Colonic mucosa (tissue), 4 donors: Measurements from ENCODE around the gene ZEB2. TPM values are rescaled to one million over a fixed set of nuclear protein-coding genes. Genes with fewer than 3 reads are reported as not detected.

Source experiments
- DNase-seq: peaks from one replicate; pipeline ENCODE4 v3.0.0-alpha.2; 2020
- H3K27ac ChIP-seq: fragments of 200-600 bp; one replicate; pipeline ENCODE4 v1.8.0; 2021
- H3K27me3 ChIP-seq: fragments of 200-600 bp; one replicate; pipeline ENCODE4 v1.8.0; 2021
- H3K36me3 ChIP-seq: fragments of 200-600 bp; one replicate; pipeline ENCODE4 v1.8.0; 2021
- H3K4me1 ChIP-seq: fragments of 200-600 bp; one replicate; pipeline ENCODE4 v1.8.0; 2021; ENCODE audit warnings: mild to moderate bottlenecking
- H3K4me3 ChIP-seq: fragments of 200-600 bp; one replicate; pipeline ENCODE4 v1.8.0; 2021
- H3K9ac ChIP-seq, 2 donors: one replicate each; pipeline ENCODE4 v1.7.0; 2013; ENCODE audit warnings: control low read depth in 2 of 2, low read depth in 2 of 2, low read length in 2 of 2
- H3K9me3 ChIP-seq: fragments of 200-600 bp; one replicate; pipeline ENCODE4 v1.8.0; 2021
- CTCF ChIP-seq: fragments of 200-600 bp; IDR thresholded peaks from one replicate; pipeline ENCODE4 v1.8.0; 2022; ENCODE audit warnings: antibody characterized with exemption, mild to moderate bottlenecking
- intact Hi-C: fragments of 100-400 bp; cut with DNase I; formaldehyde crosslinking; loops from one replicate; pipeline ENCODE4 v1.14.1; 2022
- total RNA-seq, 2 donors: library from RNA; stranded (reverse); fragmentation: NEBNext Ultra II Directional in 1 of 2; extraction: Animal tissue kit (Norgen Biotek cat#: 25700) in 1 of 2; gene quantifications; one replicate each; pipeline ENCODE4 v1.2.1, GENCODE V29; 2021
- donor health status: healthy.
- donor health status: DM: no; HTN: no; CAD: no.
- donor health status: DM: no; HTN: no; CAD: no.

Gene ZEB2
- total RNA-seq, 2 donors from 2014 or later, result 17.4 to 29.6 TPM

GRCh38 chr2:144516411-144516980 lies 3.4 kb downstream of the ZEB2 start:
- Histone ChIP-seq H3K9me3 (no peaks in the 10 kb centered on the region), H3K27ac (peak overlapping the region; percentile 72), H3K36me3 (no peaks in the 10 kb centered on the region), H3K9ac (peak overlapping the region; percentile 53 to 79), H3K4me3 (peak overlapping the region; percentile 52), H3K27me3 (peaks cover 31% of the 10 kb centered on the region), H3K4me1 (no peaks in the 10 kb centered on the region)
- intact Hi-C loops, result no loop called here
- TF ChIP-seq CTCF, result no peak
- no peak for DNase-seq

- Histone ChIP-seq H3K27ac (peak overlapping the region; percentile 72), H3K9ac (peak overlapping the region; percentile 53 to 79), H3K4me3 (peak overlapping the region; percentile 52), H3K27me3 (peaks cover 32% of the 10 kb centered on the region), H3K4me1 (no peaks in the 10 kb centered on the region), H3K36me3 (no peaks in the 10 kb centered on the region), H3K9me3 (no peaks in the 10 kb centered on the region)
- TF ChIP-seq CTCF, result no peak
- no peak for DNase-seq
- intact Hi-C loops, result no loop called here
Measured at GRCh38 chr2:144515696-144516410, 4.1 kb downstream of the ZEB2 start.

- intact Hi-C loops, result no loop called here
- Histone ChIP-seq H3K9ac (peak overlapping the region; percentile 53 to 79), H3K27me3 (peaks cover 36% of the 10 kb centered on the region), H3K4me1 (no peaks in the 10 kb centered on the region), H3K36me3 (no peaks in the 10 kb centered on the region), H3K9me3 (no peaks in the 10 kb centered on the region), H3K27ac (peak overlapping the region; percentile 72), H3K4me3 (peak overlapping the region; percentile 52)
- TF ChIP-seq CTCF, result no peak
- DNase-seq, result no peak
Measured at GRCh38 chr2:144515099-144515695, 4.7 kb downstream of the ZEB2 start.

GRCh38 chr2:144514616-144515091 lies 5.3 kb downstream of the ZEB2 start:
- no peaks in the 10 kb centered on the region for H3K36me3 ChIP-seq
- H3K27ac ChIP-seq, result peak overlapping the region; percentile 72
- TF ChIP-seq CTCF, result no peak
- H3K27me3 ChIP-seq, result peaks cover 39% of the 10 kb centered on the region
- no peaks in the 10 kb centered on the region for H3K9me3 ChIP-seq
- no peaks in the 10 kb centered on the region for H3K4me1 ChIP-seq
- intact Hi-C loops, result no loop called here
- peak overlapping the region; percentile 53 to 54 for H3K9ac ChIP-seq
- DNase-seq, result no peak
- peak overlapping the region; percentile 52 for H3K4me3 ChIP-seq

GRCh38 chr2:144513388-144514101 lies 6.4 kb downstream of the ZEB2 start:
- no peaks in the 10 kb centered on the region for H3K9me3 ChIP-seq
- no peaks in the 10 kb centered on the region for H3K36me3 ChIP-seq
- H3K27ac ChIP-seq, result peak overlapping the region; percentile 72
- H3K4me1 ChIP-seq, result no peaks in the 10 kb centered on the region
- TF ChIP-seq CTCF, result no peak
- no peak for DNase-seq
- peak overlapping the region; percentile 50 to 74 for H3K9ac ChIP-seq
- H3K27me3 ChIP-seq, result peaks cover 39% of the 10 kb centered on the region
- intact Hi-C loops, result no loop called here
- H3K4me3 ChIP-seq, result peak overlapping the region; percentile 9
